ENCODE results near the gene CDK6. TPM values are rescaled to one million over a fixed set of nuclear protein-coding genes. Genes with fewer than 3 reads are reported as not detected.

CDK6 gene
- total and polyA plus RNA-seq, 9 of the 15 experiments (the other 6 are each of a cell fraction or from before 2014, with no cell fraction given), result 7.6 to 109 (median 44.4) TPM

DNA sequence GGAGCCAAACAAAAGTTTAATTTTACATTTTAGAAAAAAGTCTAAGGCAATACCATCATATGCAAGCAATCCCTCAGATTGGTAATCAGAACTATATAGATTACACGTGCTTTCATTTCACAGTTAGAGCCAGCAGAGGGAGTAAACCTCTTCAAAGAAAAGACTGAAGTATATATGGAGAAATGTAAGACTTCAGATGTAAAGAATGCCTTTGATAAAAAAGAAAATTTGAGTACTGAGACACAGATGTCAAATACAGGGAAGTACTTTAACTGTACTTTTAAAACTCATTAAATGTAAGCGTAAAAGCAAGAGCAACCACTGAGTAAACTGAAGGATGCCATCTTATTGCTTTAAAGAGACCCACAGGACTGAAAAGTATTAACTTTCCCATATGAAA, 144.8 kb downstream of the CDK6 start:
- Histone ChIP-seq H2AFZ (ENCODE audit: low read depth, low read length) (no peak overlapping the region), H3K36me3 (ENCODE audit: control insufficient read depth, insufficient read depth, low read length) (peaks cover 3% of the 10 kb centered on the region; the same call in 2 of the 3 replicates), H3K9me1 (ENCODE audit: control insufficient read depth, insufficient read depth, low read length) (no peaks in the 10 kb centered on the region), H3K9ac (ENCODE audit: insufficient read depth in 1 of 2, low read depth in 2 of 2, low read length in 2 of 2) (no peak overlapping the region), H3K79me2 (ENCODE audit: control insufficient read depth, insufficient read depth, low read length) (no peaks in the 10 kb centered on the region; the same call in 2 of the 3 replicates), H3K4me2 (ENCODE audit: insufficient read depth, low read length) (no peak overlapping the region), H3K9me3 (replicated peaks; ENCODE audit: control insufficient read depth, insufficient read depth, low read depth, low read length) (no peaks in the 10 kb centered on the region), H3K4me3 (no peak overlapping the region), H3K27ac (ENCODE audit: extremely low read depth, low read depth, low read length) (no peak overlapping the region), H3K4me1 (replicated peaks in 1 of 2; ENCODE audit: control insufficient read depth in 2 of 2, insufficient read depth in 2 of 2, low read length in 2 of 2) (peaks cover 7 to 11% of the 10 kb centered on the region in 2 experiments; a peak in 3 of 5 replicates), H3K27me3 (ENCODE audit: control insufficient read depth in 2 of 2, insufficient read depth in 2 of 2, low read length in 2 of 2) (no peaks in the 10 kb centered on the region), H4K20me1 (replicated peaks; ENCODE audit: control insufficient read depth, insufficient read depth, low read length) (peaks cover 9% of the 10 kb centered on the region; the same call in 1 of the 2 replicates)
- ChIA-PET CTCF (ENCODE audit: low intra/inter-chr PET ratio) (interaction anchor here (0.6 to 2.0 kb wide), 3 partner anchors 141 to 363 kb away, joined by 3 to 6 read pairs (median 3); no protein-coding TSS in a partner anchor), POLR2A (no interaction called here)
- WGBS (ENCODE audit: insufficient coverage, low coverage, missing lambda C conversion rate), result 47% methylated on average over 2 of the region's 2 CpGs
- ATAC-seq, result peak; percentile 86
- in situ Hi-C loops (cut with MboI), result loop anchor here (10.0 kb wide), 1 partner anchor 363 kb away; no protein-coding TSS in a partner anchor
- DNase-seq (ENCODE audit: extremely low read depth in 1 of 4, low spot score in 3 of 4), result peak; percentile 26 to 43 (median 32)
- intact Hi-C loops (cut with micrococcal nuclease), result loop anchor here (1.0 to 2.0 kb wide), 3 partner anchors 70 to 364 kb away; no protein-coding TSS in a partner anchor
- FAIRE-seq, result no peak
- BruUV-seq (replicated peaks), result no TSS peak
- TF ChIP-seq RAD21 (CRISPR knock-in tag; conservative IDR thresholded peaks at IDR 0.05 in 1 of 2, IDR thresholded peaks at IDR 0.05 in 1 of 2) (peak; percentile 55 to 77), SNRNP70 (optimal IDR thresholded peaks at IDR 0.05; ENCODE audit: low read depth, low read length) (no peak), SMC3 (conservative IDR thresholded peaks at IDR 0.05; ENCODE audit: insufficient read depth, low read depth, low read length) (peak; percentile 49; the same call in 1 of the 2 replicates), MITF (IDR thresholded peaks at IDR 0.05) (no peak), KDM2B (CRISPR knock-in tag; IDR thresholded peaks at IDR 0.05) (no peak)
- TF ChIP-seq, protein P1, sequence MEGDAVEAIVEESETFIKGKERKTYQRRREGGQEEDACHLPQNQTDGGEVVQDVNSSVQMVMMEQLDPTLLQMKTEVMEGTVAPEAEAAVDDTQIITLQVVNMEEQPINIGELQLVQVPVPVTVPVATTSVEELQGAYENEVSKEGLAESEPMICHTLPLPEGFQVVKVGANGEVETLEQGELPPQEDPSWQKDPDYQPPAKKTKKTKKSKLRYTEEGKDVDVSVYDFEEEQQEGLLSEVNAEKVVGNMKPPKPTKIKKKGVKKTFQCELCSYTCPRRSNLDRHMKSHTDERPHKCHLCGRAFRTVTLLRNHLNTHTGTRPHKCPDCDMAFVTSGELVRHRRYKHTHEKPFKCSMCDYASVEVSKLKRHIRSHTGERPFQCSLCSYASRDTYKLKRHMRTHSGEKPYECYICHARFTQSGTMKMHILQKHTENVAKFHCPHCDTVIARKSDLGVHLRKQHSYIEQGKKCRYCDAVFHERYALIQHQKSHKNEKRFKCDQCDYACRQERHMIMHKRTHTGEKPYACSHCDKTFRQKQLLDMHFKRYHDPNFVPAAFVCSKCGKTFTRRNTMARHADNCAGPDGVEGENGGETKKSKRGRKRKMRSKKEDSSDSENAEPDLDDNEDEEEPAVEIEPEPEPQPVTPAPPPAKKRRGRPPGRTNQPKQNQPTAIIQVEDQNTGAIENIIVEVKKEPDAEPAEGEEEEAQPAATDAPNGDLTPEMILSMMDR (IDR thresholded peaks at IDR 0.05 in 2 of 3, conservative IDR thresholded peaks at IDR 0.05 in 1 of 3; ENCODE audit: insufficient read depth in 2 of 3, low read depth in 1 of 3, low read length in 3 of 3), result peak; percentile 25 to 63 (median 28); a peak in 3 of 6 replicates
- TF ChIP-seq, protein P2, sequence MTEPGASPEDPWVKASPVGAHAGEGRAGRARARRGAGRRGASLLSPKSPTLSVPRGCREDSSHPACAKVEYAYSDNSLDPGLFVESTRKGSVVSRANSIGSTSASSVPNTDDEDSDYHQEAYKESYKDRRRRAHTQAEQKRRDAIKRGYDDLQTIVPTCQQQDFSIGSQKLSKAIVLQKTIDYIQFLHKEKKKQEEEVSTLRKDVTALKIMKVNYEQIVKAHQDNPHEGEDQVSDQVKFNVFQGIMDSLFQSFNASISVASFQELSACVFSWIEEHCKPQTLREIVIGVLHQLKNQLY (CRISPR knock-in tag; conservative IDR thresholded peaks at IDR 0.05), result no peak
- TF ChIP-seq, protein P3, sequence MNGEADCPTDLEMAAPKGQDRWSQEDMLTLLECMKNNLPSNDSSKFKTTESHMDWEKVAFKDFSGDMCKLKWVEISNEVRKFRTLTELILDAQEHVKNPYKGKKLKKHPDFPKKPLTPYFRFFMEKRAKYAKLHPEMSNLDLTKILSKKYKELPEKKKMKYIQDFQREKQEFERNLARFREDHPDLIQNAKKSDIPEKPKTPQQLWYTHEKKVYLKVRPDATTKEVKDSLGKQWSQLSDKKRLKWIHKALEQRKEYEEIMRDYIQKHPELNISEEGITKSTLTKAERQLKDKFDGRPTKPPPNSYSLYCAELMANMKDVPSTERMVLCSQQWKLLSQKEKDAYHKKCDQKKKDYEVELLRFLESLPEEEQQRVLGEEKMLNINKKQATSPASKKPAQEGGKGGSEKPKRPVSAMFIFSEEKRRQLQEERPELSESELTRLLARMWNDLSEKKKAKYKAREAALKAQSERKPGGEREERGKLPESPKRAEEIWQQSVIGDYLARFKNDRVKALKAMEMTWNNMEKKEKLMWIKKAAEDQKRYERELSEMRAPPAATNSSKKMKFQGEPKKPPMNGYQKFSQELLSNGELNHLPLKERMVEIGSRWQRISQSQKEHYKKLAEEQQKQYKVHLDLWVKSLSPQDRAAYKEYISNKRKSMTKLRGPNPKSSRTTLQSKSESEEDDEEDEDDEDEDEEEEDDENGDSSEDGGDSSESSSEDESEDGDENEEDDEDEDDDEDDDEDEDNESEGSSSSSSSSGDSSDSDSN (IDR thresholded peaks at IDR 0.05; ENCODE audit: borderline replicate concordance in 1 of 2, low read depth in 2 of 2, low read length in 2 of 2), result no peak
- TF ChIP-seq, protein P4, sequence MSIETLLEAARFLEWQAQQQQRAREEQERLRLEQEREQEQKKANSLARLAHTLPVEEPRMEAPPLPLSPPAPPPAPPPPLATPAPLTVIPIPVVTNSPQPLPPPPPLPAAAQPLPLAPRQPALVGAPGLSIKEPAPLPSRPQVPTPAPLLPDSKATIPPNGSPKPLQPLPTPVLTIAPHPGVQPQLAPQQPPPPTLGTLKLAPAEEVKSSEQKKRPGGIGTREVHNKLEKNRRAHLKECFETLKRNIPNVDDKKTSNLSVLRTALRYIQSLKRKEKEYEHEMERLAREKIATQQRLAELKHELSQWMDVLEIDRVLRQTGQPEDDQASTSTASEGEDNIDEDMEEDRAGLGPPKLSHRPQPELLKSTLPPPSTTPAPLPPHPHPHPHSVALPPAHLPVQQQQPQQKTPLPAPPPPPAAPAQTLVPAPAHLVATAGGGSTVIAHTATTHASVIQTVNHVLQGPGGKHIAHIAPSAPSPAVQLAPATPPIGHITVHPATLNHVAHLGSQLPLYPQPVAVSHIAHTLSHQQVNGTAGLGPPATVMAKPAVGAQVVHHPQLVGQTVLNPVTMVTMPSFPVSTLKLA (conservative IDR thresholded peaks at IDR 0.05), result peak; percentile 28 to 58; a peak in 2 of 4 replicates

Data from K562 (cell line).